GM19455 (cell line): Measurements from ENCODE around the gene PRKCZ.
A peak's percentile ranks its signal among the peaks of the same experiment; 100 is the strongest.

Experiments used
- ATAC-seq: cut with Tn5 transposase; IDR thresholded peaks from one replicate; pipeline ENCODE4 v1.9.1; 2021; ENCODE audit not compliant: unreplicated experiment

The PRKCZ gene

DNA sequence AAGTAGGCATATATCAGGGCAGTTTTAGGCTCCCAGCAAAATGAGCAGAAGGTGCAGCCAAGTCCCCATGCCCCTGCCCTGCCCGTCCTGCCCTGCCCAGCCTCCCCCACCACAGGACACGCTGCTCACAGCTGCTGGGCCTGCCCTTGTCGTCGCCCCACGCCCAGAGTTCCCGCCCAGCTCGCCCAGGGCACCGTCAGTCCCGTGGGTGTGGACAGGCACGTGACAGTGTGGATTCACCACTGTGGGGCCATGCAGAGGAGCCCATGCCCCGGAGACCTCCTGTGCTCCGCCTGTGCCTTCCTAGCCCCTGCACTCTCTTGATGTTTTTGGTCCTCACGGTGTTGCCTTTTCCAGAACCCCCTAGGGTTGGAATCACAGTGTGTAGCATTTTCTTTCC, 137.4 kb downstream of the PRKCZ start:
- no peak for ATAC-seq

DNA sequence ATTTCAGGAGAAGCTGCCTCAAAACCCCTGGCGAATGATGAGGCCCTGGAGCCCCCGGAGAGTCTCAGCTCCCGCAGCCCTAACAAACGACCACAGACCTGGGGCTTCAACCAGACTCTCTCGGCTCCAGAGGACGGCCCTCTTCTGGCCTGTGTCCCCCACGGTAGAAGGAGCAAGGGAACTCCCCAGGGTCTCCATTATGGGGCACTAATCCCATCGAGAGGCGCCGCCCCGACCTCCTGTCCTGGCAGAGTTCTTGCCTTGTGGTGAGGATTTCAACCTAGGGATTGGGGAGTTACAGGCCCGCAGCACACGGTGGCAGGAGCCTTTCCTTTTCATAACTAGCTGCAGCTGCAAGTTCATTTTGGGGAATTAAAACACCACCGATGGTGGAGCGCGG, 138.1 kb downstream of the PRKCZ start:
- ATAC-seq = no peak

GRCh38 chr1:2189459-2190425, 139.5 kb downstream of the PRKCZ start:
- peak; percentile 74 for ATAC-seq

DNA sequence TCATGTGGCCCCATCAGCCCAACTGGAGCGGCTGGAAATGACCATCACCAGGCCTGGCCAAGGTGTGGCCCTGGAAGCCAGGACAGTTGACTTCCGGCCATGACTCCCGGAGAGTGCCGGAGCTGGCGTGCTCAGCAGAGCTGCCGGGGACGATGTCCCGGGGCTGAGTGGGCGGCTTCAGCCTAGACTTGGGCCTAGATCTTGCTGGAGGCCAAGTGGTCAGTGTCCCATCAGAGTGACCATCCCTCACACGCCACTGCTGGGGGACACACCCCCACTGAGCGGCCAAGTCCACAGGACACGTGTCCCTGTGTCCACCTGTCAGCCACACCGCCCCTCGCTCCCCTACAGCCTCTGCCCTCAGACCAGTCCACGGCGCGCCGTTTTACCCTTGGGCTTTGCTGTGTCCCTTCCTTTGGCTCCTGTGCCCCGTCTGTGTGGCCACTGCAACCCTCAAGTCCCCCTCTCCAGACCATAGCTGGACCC, 140.3 kb downstream of the PRKCZ start:
- ATAC-seq = no peak

DNA sequence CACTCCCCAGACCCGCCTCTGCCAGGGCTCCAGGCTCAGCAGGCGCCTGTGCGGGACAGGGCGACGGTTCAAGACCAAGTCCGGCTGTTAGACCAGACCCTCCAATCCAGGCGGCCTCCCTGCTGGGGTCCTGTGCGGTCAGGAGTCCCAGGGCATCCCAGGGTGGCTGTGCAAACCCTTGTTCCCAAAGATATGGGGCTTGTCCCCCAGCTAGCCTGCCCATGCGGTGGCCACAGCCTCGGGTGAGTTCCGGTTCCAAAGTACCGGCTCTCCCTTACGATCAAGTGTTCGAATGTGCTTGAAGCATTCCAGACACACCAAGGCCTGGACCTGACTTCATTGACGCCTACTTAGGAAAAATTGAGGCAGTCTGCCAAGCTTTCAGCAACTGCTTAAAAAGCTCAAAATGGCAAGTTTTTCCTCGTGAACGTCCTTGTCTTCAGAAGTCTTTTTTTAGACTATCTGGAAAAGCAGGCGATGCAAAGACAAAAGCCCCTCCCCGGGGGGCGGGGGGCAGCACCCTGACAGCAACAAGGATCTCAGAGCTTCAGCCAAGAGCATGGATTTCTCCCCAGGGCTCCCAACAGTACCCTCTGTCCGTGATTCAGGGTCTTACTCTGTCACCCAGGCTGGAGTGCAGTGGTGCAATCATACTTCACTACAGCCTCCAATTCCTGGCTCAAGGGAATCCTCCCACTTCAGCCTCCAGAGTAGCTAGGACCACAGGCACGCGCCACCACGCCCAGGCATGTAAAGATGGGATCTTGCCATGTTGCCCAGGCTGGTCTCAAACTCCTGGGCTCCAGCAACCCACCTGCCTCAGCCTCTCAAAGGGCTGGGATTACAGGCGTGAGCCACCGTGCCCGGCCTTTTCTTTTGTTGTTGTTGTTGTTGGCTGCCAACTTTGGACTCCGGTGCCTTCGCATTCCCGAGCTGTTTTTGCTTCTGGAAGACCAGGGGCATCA, 142.1 kb downstream of the PRKCZ start:
- no peak for ATAC-seq

- ATAC-seq = no peak
These were observed 143.5 kb downstream of the PRKCZ start for GRCh38 chr1:2193514-2194281.

GRCh38 chr1:2194319-2194897, 144.2 kb downstream of the PRKCZ start, which contains the start of gene FAAP20:
Gene FAAP20, minus strand, starts transcription at chr1:2194772. Its CDS starts 23 bp downstream, at chr1:2194749.
- ATAC-seq = peak; percentile 57

GRCh38 chr1:2194898-2195673, 144.9 kb downstream of the PRKCZ start:
- peak; percentile 75 for ATAC-seq

DNA sequence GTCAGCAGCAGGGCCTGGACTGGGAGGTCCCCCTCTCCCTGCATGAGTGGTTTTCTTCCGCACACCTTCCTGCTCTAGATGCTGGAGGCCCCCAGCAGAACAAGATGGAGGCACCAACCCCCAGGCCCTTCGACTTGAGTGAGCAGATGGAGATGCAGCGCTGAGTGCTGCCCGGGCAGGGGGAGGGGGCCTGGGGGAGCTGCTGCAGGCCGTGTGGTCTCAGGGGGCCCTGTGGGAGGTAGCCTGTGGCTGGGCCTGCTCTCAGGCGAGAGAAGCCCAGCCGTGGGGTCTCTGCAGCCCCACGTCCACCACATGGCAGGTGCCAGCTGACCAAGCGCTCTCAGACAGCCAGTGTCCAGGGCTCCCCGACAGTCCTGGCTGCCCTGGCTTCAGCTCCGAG, 145.6 kb downstream of the PRKCZ start:
- ATAC-seq = no peak

GRCh38 chr1:2196901-2197638, 146.9 kb downstream of the PRKCZ start:
- ATAC-seq = no peak

- no peak for ATAC-seq
These were observed 147.5 kb downstream of the PRKCZ start for GRCh38 chr1:2197707-2198165.

GRCh38 chr1:2198571-2198970, 148.4 kb downstream of the PRKCZ start:
- no peak for ATAC-seq

DNA sequence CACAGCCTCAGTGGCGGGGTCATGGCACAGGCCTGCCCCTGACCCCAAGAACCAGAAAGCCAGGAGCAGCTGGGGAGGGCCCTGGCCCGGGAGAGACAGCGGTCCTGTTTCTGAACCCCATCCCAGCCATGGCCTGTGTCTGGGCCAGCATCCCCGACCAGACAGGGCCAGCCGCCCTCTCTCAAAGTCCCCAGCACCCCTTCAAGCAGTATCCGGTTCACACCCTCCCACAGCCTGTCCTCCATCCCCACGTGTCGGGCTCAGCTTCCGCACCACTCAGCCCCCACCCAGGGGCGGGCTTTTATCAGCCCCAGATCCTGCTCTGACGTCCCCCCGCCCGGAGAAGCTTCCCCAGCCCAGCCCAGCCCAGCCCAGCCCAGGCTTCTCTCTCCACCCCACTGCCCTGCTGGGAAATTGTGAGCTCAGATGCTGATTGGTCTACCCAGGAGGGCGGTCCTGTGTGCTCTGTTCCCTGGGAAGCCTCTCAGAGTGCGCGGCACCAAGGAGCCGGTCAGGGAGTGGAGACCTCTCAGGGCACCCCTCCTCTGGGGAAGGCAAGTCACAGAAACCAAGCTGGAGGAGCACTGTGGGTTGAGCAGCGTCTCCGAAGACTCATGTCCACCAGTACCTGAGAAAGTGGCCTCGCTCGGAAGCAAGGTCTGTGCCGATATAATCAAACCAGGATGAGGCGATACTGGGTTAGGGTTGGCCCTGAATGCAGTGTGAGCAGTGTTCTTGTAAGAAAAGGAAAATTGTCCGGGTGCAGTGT, 149.0 kb downstream of the PRKCZ start:
- no peak for ATAC-seq

GRCh38 chr1:2200308-2200943, 150.2 kb downstream of the PRKCZ start:
- no peak for ATAC-seq

- no peak for ATAC-seq
These were observed 150.9 kb downstream of the PRKCZ start for GRCh38 chr1:2201062-2201461.

DNA sequence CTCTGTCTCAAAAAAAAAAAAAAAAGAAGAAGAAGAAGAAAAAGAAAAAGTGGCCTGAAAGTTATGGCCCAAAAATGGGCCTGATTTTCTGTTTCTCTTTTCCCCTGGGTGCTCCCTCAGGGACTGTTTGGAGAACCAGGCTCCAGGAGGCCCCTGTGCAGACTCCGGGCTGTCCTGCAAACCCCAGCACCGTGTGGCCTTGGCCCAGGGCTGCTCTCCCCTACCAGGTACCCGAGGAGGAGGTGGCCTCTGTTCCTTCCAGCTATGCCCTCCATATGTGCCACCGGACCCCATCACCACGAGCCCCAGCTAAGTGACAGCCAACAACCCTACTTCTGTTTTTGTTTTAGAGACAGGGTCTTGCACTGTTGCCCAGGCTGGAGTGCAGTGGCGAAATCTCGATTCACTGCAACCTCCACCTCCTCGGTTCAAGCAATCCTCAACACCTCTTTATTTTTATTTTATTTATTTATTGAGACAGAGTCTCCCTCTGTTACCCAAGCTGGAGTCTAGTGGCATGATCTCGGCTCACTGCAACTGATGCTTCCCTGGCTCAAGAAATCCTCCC, 151.9 kb downstream of the PRKCZ start:
- ATAC-seq = no peak
